ENCODE data around the gene NIF3L1. TPM values are rescaled to one million over a fixed set of nuclear protein-coding genes. Genes with fewer than 3 reads are reported as not detected.

Gene NIF3L1
- total and polyA plus RNA-seq, 2 of the 13 experiments (the other 11 are each of a cell fraction or from before 2014, with no cell fraction given) = 67.9 to 75.2 TPM

- TF ChIP-seq NR2F6 (IDR thresholded peaks at IDR 0.05) = peak; percentile 71
- TF ChIP-seq NR2F6 (CRISPR knock-in tag; IDR thresholded peaks at IDR 0.05) = no peak
- TF ChIP-seq PAXIP1 (CRISPR knock-in tag; conservative IDR thresholded peaks at IDR 0.05) = peak; percentile 37
These were observed 40.4 kb downstream of the NIF3L1 start (continued) for GRCh38 chr2:200929334-200930249.

DNA sequence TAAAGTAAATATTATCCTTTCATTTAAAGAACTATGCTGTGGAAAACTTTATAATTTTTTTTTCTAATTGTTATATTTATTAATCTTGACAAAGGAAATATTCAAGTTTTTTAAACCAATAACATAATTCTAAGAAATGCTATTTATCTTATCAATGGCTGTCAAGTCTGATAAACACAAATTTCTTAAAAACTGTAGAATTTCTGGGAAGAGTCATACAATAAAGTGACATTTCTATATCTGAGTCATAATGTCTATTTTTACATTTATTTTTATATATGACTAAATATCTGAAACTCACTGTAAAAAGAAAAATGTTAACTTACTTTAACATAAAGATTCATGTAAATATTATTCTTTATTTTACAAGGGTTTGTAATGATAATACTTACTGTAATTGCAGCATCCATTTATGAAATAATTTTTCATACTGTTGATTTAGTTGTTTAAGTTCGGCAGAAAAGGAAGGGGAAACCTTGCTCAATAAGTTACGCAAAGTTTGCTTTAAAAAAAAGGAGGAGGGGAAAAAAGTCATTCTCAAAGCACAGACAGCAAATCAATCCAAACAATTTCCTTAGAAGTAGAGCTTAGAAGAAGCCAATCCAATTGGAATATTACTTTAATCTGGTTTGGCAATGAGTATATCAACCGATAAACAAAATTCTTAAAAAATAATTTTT lies 41.9 kb downstream of the NIF3L1 start:
- Histone ChIP-seq H3K36me3 (replicated peaks in 1 of 2; ENCODE audit: control insufficient read depth in 1 of 2, insufficient read depth in 2 of 2, low read length in 2 of 2) (peaks cover 27 to 63% of the 10 kb centered on the region in 2 experiments), H3K79me2 (ENCODE audit: insufficient read depth, low read length) (no peaks in the 10 kb centered on the region), H3K9ac (ENCODE audit: insufficient read depth, low read depth, low read length) (no peak overlapping the region), H3K4me2 (ENCODE audit: low read depth, low read length) (no peak overlapping the region), H3K4me1 (ENCODE audit: insufficient read depth, low read length) (peaks cover 25% of the 10 kb centered on the region), H4K20me1 (ENCODE audit: insufficient read depth, low read length) (no peaks in the 10 kb centered on the region; the same call in 1 of the 2 replicates), H3K4me3 (replicated peaks in 1 of 3; ENCODE audit: insufficient read depth in 1 of 3, low read depth in 2 of 3, low read length in 3 of 3) (no peak overlapping the region), H3K9me3 (ENCODE audit: low read length) (no peaks in the 10 kb centered on the region), H2AFZ (ENCODE audit: low read length) (no peak overlapping the region), H3K27me3 (ENCODE audit: control insufficient read depth in 1 of 2, insufficient read depth in 2 of 2, low read length in 2 of 2) (no peaks in the 10 kb centered on the region), H3K27ac (ENCODE audit: extremely low read length, insufficient read depth, low read length) (no peak overlapping the region)
- ATAC-seq (no peak), FAIRE-seq (no peak), DNase-seq (ENCODE audit: low spot score) (peak; percentile 12)
- ChIA-PET CTCF (ENCODE audit: low intra/inter-chr PET ratio, low total read pairs) (no interaction called here), POLR2A (interaction anchor here (1.2 to 3.2 kb wide), 2 partner anchors 14 to 33 kb away, joined by 4 to 9 read pairs; partner anchors contain the start of gene ORC2)
- BruUV-seq (replicated peaks) = no TSS peak
- intact Hi-C loops (cut with micrococcal nuclease; ENCODE audit: unreplicated experiment) (no loop called here), in situ Hi-C loops (cut with HindIII; ENCODE audit: extremely low pct_ligation_motif_present, low pct_unique_long_range_greater_than_20kb) (no loop called here)
- WGBS (ENCODE audit: low lambda C conversion rate) = 64% methylated on average over 3 of the region's 3 CpGs
- TF ChIP-seq RARG (CRISPR knock-in tag; IDR thresholded peaks at IDR 0.05; ENCODE audit: low read depth) = no peak
- peak; percentile 13; the same call in 1 of the 2 replicates for TF ChIP-seq KAT8 (CRISPR knock-in tag; IDR thresholded peaks at IDR 0.05)
- TF ChIP-seq ARID5B (CRISPR knock-in tag; IDR thresholded peaks at IDR 0.05) = peak; percentile 26; the same call in 1 of the 2 replicates
- peak; percentile 54; the same call in 1 of the 2 replicates for TF ChIP-seq GATAD2A (CRISPR knock-in tag; IDR thresholded peaks at IDR 0.05)
- 0 out of 2 replicates have a peak, but pooled peaks have one; percentile 13 for TF ChIP-seq NCOA2 (CRISPR knock-in tag; IDR thresholded peaks at IDR 0.05)
- no peak for TF ChIP-seq RORA (CRISPR knock-in tag; IDR thresholded peaks at IDR 0.05)
- peak; percentile 83 for TF ChIP-seq CEBPB (IDR thresholded peaks at IDR 0.05; ENCODE audit: borderline replicate concordance, low read depth, low read length)
- TF ChIP-seq ZBTB26 (CRISPR knock-in tag; IDR thresholded peaks at IDR 0.05; ENCODE audit: borderline replicate concordance) = no peak
- TF ChIP-seq ZMYM3 (CRISPR knock-in tag; IDR thresholded peaks at IDR 0.05) = no peak
- TF ChIP-seq FOXA3 (CRISPR knock-in tag; IDR thresholded peaks at IDR 0.05) = peak; percentile 37; the same call in 1 of the 2 replicates
